HG02763 (cell line): Measurements from ENCODE around the gene SLC30A9.
A peak's percentile ranks its signal among the peaks of the same experiment; 100 is the strongest.

ENCODE experiments used
- ATAC-seq: cut with Tn5 transposase; IDR thresholded peaks from one replicate; pipeline ENCODE4 v1.9.1; 2021; ENCODE audit warnings: mild to moderate bottlenecking, moderate library complexity; ENCODE audit not compliant: unreplicated experiment

The SLC30A9 gene

GRCh38 chr4:41990365-41991111, at the start of gene SLC30A9:
Gene SLC30A9, plus strand, starts transcription at chr4:41990530. Its CDS starts 122 bp downstream, at chr4:41990652.
- peak; percentile 98 for ATAC-seq

GRCh38 chr4:41940834-41941233, 49.5 kb upstream of the SLC30A9 start:
- no peak for ATAC-seq

- ATAC-seq = no peak
Measured at GRCh38 chr4:41943506-41943905, 46.8 kb upstream of the SLC30A9 start.

GRCh38 chr4:41944089-41944488, 46.2 kb upstream of the SLC30A9 start:
- no peak for ATAC-seq

- no peak for ATAC-seq
Measured at GRCh38 chr4:41949531-41949930, 40.8 kb upstream of the SLC30A9 start.

GRCh38 chr4:41957634-41958033, 32.7 kb upstream of the SLC30A9 start:
- no peak for ATAC-seq

- ATAC-seq = no peak
Measured at GRCh38 chr4:41963105-41963504, 27.2 kb upstream of the SLC30A9 start.

GRCh38 chr4:41964401-41964800, 25.9 kb upstream of the SLC30A9 start:
- ATAC-seq = no peak

- no peak for ATAC-seq
Measured at GRCh38 chr4:41967392-41967791, 22.9 kb upstream of the SLC30A9 start.

- ATAC-seq = no peak
Measured at GRCh38 chr4:41969671-41970070, 20.7 kb upstream of the SLC30A9 start.

- ATAC-seq = no peak
Measured at GRCh38 chr4:41975341-41975740, 15.0 kb upstream of the SLC30A9 start.

- ATAC-seq = no peak
Measured at GRCh38 chr4:41976775-41977516, 13.4 kb upstream of the SLC30A9 start.

GRCh38 chr4:41977709-41978108, 12.6 kb upstream of the SLC30A9 start:
- ATAC-seq = no peak

- no peak for ATAC-seq
Measured at GRCh38 chr4:41981456-41981855, 8.9 kb upstream of the SLC30A9 start, which contains the start of gene DCAF4L1. Gene DCAF4L1, plus strand, starts transcription at chr4:41981756. Its CDS starts 37 bp downstream, at chr4:41981793.

GRCh38 chr4:41982716-41983115, 7.6 kb upstream of the SLC30A9 start:
- ATAC-seq = no peak

- ATAC-seq = no peak
Measured at GRCh38 chr4:41985151-41985550, 5.2 kb upstream of the SLC30A9 start.

- ATAC-seq = peak; percentile 14
Measured at GRCh38 chr4:41989994-41990364, 351 bp upstream of the SLC30A9 start.

- ATAC-seq = no peak
Measured at GRCh38 chr4:41991916-41992767, 1.8 kb downstream of the SLC30A9 start.

GRCh38 chr4:41992967-41993857, 2.9 kb downstream of the SLC30A9 start:
- no peak for ATAC-seq

GRCh38 chr4:41994461-41994985, 4.2 kb downstream of the SLC30A9 start:
- ATAC-seq = no peak
